Measurements from ENCODE around the gene SLC25A38.

DNA sequence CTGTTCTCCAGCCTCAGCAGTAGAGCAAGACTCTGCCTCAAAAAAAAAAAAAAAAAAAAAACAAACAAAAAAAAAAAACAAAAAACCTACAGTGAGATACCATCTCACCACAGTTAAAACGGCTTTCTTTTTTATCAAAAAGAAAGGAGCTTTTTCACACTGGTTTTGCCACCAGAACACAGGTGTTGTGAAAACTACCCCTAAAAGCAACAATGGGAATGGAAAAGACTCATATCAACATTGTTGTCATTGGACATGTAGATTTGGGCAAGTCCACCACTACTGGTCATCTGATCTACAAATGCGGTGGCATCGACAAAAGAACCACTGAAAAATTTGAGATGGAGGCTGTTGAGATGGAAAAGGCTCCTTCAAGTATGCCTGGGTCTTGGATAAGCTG is 24.8 kb upstream of the SLC25A38 start:
- no peak for TF ChIP-seq CTCF (IDR thresholded peaks at IDR 0.05)
- no peak for TF ChIP-seq POLR2A (IDR thresholded peaks at IDR 0.05)

Measured in thyroid gland (tissue), 4 donors.